ENCODE data around the gene LOXHD1. TPM values are rescaled to one million over a fixed set of nuclear protein-coding genes. Genes with fewer than 3 reads are reported as not detected.

The LOXHD1 gene
- total RNA-seq, 1 experiment from 2014 or later: 0.35 TPM

DNA sequence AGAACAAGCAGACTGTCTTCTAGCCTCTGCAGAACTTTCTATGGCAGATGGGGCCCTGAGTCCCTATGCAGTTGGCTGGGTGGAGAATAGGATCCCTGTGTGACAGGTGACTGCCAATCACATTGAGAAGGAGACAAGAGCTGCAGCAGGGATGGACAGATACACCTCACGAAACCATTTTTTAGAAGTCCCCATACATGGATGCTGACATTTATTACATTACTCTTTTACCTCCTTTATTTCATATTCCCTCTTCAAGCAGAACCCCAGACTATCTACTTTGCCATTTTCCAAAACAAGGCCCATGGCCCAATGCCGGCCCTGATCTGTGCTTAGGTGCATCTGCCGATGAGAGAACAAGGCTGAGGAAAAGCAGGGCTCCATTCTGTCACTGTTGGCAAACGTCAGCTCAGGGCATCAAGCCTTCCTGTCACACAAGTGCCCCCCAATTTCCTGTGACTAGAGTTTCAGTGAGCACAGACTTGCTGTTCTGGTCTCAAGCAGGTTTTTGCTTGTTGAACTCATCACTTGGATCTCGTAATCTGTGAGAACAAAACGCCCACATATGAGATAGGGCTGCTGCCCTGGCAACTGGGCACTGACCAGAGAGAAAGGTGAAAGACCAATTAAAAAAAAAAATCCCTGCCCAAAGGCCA lies 35.8 kb downstream of the LOXHD1 start:
- Mint-ChIP-seq H3K27me3 (ENCODE audit: low read depth) (no peaks in the 10 kb centered on the region), H3K9me3 (no peaks in the 10 kb centered on the region), H3K4me1 (peaks cover 7% of the 10 kb centered on the region), H3K4me3 (no peak overlapping the region), H3K36me3 (no peaks in the 10 kb centered on the region), H3K27ac (no peak overlapping the region)
- CTCF ChIA-PET: interaction anchor here (2.0 to 3.9 kb wide), 2 partner anchors 13 to 37 kb away, joined by 9 to 28 read pairs; no protein-coding TSS in a partner anchor
- ATAC-seq (no peak), DNase-seq (ENCODE audit: low spot score) (no peak)
- no peak for TF ChIP-seq ZNF512 (CRISPR knock-in tag; IDR thresholded peaks at IDR 0.05; ENCODE audit: borderline replicate concordance)
- POLR2A ChIA-PET: no interaction called here

- no peak overlapping the region for H3K4me3 Mint-ChIP-seq
- no peak overlapping the region for H3K27ac Mint-ChIP-seq
- H3K4me1 Mint-ChIP-seq: peaks cover 7% of the 10 kb centered on the region
- no peak for TF ChIP-seq CBFB (CRISPR knock-in tag; IDR thresholded peaks at IDR 0.05; ENCODE audit: low read depth)
- no peak for TF ChIP-seq ESRRA (CRISPR knock-in tag; IDR thresholded peaks at IDR 0.05; ENCODE audit: borderline replicate concordance)
- TF ChIP-seq ZNF671 (CRISPR knock-in tag; IDR thresholded peaks at IDR 0.05): no peak
- no peak for TF ChIP-seq FOXJ3 (CRISPR knock-in tag; IDR thresholded peaks at IDR 0.05; ENCODE audit: borderline replicate concordance)
- TF ChIP-seq JUN (CRISPR knock-in tag; IDR thresholded peaks at IDR 0.05): no peak
- TF ChIP-seq OVOL2 (CRISPR knock-in tag; IDR thresholded peaks at IDR 0.05; ENCODE audit: borderline replicate concordance): no peak
- no peak for TF ChIP-seq ZNF138 (CRISPR knock-in tag; conservative IDR thresholded peaks at IDR 0.05)
- TF ChIP-seq PRRX2 (CRISPR knock-in tag; IDR thresholded peaks at IDR 0.05): no peak
- no peaks in the 10 kb centered on the region for H3K36me3 Mint-ChIP-seq
- no peaks in the 10 kb centered on the region for H3K27me3 Mint-ChIP-seq (ENCODE audit: low read depth)
- CTCF ChIA-PET: interaction anchor here (1.5 to 2.8 kb wide), 2 partner anchors 39 to 64 kb away, joined by 4 to 15 read pairs; no protein-coding TSS in a partner anchor
- ATAC-seq: no peak
- POLR2A ChIA-PET: no interaction called here
- DNase-seq (ENCODE audit: low spot score): no peak
- no peaks in the 10 kb centered on the region for H3K9me3 Mint-ChIP-seq
Observed at GRCh38 chr18:46619559-46619958, 37.5 kb downstream of the LOXHD1 start.

GRCh38 chr18:46615720-46616119 lies 41.3 kb downstream of the LOXHD1 start:
- Mint-ChIP-seq H3K27ac (no peak overlapping the region), H3K36me3 (no peaks in the 10 kb centered on the region), H3K4me1 (no peaks in the 10 kb centered on the region), H3K9me3 (no peaks in the 10 kb centered on the region), H3K4me3 (no peak overlapping the region), H3K27me3 (ENCODE audit: low read depth) (no peaks in the 10 kb centered on the region)
- DNase-seq (ENCODE audit: low spot score) (no peak), ATAC-seq (no peak)
- TF ChIP-seq GABPB1 (CRISPR knock-in tag; IDR thresholded peaks at IDR 0.05): no peak
- no peak for TF ChIP-seq TEAD1 (CRISPR knock-in tag; IDR thresholded peaks at IDR 0.05)
- no peak for TF ChIP-seq ZNF671 (CRISPR knock-in tag; IDR thresholded peaks at IDR 0.05)
- TF ChIP-seq SMAD3 (CRISPR knock-in tag; IDR thresholded peaks at IDR 0.05; ENCODE audit: borderline replicate concordance): no peak
- no peak for TF ChIP-seq ESRRA (CRISPR knock-in tag; IDR thresholded peaks at IDR 0.05; ENCODE audit: borderline replicate concordance)
- TF ChIP-seq ZNF425 (CRISPR knock-in tag; conservative IDR thresholded peaks at IDR 0.05): no peak
- TF ChIP-seq IRF2 (CRISPR knock-in tag; IDR thresholded peaks at IDR 0.05; ENCODE audit: borderline replicate concordance, low read depth): no peak
- TF ChIP-seq OVOL2 (CRISPR knock-in tag; IDR thresholded peaks at IDR 0.05; ENCODE audit: borderline replicate concordance): no peak
- no peak for TF ChIP-seq SMAD4 (CRISPR knock-in tag; IDR thresholded peaks at IDR 0.05)
- CTCF ChIA-PET: interaction anchor here (1.3 kb wide), 1 partner anchor 60 kb away, joined by 3 read pairs; no protein-coding TSS in a partner anchor
- POLR2A ChIA-PET: interaction anchor here (0.6 kb wide), 1 partner anchor 1050 kb away, joined by 5 read pairs; no protein-coding TSS in a partner anchor

- Mint-ChIP-seq H3K27ac (no peak overlapping the region), H3K4me1 (no peaks in the 10 kb centered on the region), H3K9me3 (no peaks in the 10 kb centered on the region), H3K27me3 (ENCODE audit: low read depth) (no peaks in the 10 kb centered on the region), H3K4me3 (no peak overlapping the region), H3K36me3 (no peaks in the 10 kb centered on the region)
- DNase-seq (ENCODE audit: low spot score): no peak
- ATAC-seq: no peak
- CTCF ChIA-PET: interaction anchor here (1.1 to 2.0 kb wide), 4 partner anchors 13 to 92 kb away, joined by 3 to 14 read pairs (median 8); partner anchors contain the start of gene LOXHD1
- POLR2A ChIA-PET: no interaction called here
- no peak for TF ChIP-seq ZBTB21 (CRISPR knock-in tag; IDR thresholded peaks at IDR 0.05; ENCODE audit: borderline replicate concordance)
- TF ChIP-seq ZNF423 (CRISPR knock-in tag; IDR thresholded peaks at IDR 0.05): no peak
- TF ChIP-seq CBFB (CRISPR knock-in tag; IDR thresholded peaks at IDR 0.05; ENCODE audit: low read depth): no peak
- no peak for TF ChIP-seq GABPB1 (CRISPR knock-in tag; IDR thresholded peaks at IDR 0.05)
- no peak for TF ChIP-seq SMAD3 (CRISPR knock-in tag; IDR thresholded peaks at IDR 0.05; ENCODE audit: borderline replicate concordance)
- no peak for TF ChIP-seq E2F1 (CRISPR knock-in tag; IDR thresholded peaks at IDR 0.05)
- TF ChIP-seq ZNF263 (CRISPR knock-in tag; IDR thresholded peaks at IDR 0.05; ENCODE audit: low read depth): no peak
- no peak for TF ChIP-seq ZNF425 (CRISPR knock-in tag; conservative IDR thresholded peaks at IDR 0.05)
- no peak for TF ChIP-seq NR3C1 (CRISPR knock-in tag; conservative IDR thresholded peaks at IDR 0.05; ENCODE audit: low read depth)
Observed at GRCh38 chr18:46609048-46609447, 48.0 kb downstream of the LOXHD1 start.
